K562 (cell line): ENCODE measurements around the gene ADARB2. TPM values are rescaled to one million over a fixed set of nuclear protein-coding genes. Genes with fewer than 3 reads are reported as not detected.

Experiments
- ATAC-seq: fragments of 200-7000 bp; cut with Tn5 transposase; 3 replicates; pipeline ENCODE4 v1.9.1; 2020; ENCODE audit warnings: moderate library complexity
- BruUV-seq: library from RNA; stranded (reverse); fragments of 400-500 nt; replicated peaks from 2 replicates; lab custom pipeline; 2021; lab: Mats Ljungman, UMichigan
- CTCF ChIA-PET: fragments of 300-600 bp; formaldehyde crosslinking; extraction: SDS; loops from one replicate; lab custom pipeline; 2021; ENCODE audit warnings: low intra/inter-chr PET ratio; lab: Yijun Ruan, JAX
- POLR2A ChIA-PET: fragments of 300-600, 350-650 bp; sonication (Branson Sonifier 250); formaldehyde crosslinking; extraction: SDS; loops from one replicate; lab custom pipeline; 2021; ENCODE audit warnings: antibody characterized with exemption, inconsistent platforms; lab: Yijun Ruan, JAX
- DNase-seq, 4 experiments: peaks; one replicate each; pipeline versions ENCODE4 v3.0.0 to v3.0.0-alpha.2; 2011 to 2018; ENCODE audit warnings: low spot score in 3 of 4, mixed read lengths in 3 of 4; ENCODE audit errors: extremely low read depth in 1 of 4
- FAIRE-seq: peaks from 2 replicates; lab custom pipeline; 2011; peaks lifted over from hg19 to GRCh38; lab: Jason Lieb, UNC
- H2AFZ ChIP-seq: 2 replicates; pipeline ENCODE4 v1.6.0; 2011; ENCODE audit warnings: low read depth, low read length, control low read depth, inconsistent platforms
- H3K27ac ChIP-seq: fragments of 200-600 bp; 3 replicates; pipeline ENCODE4 v1.8.0; 2011; ENCODE audit warnings: low read depth, mild to moderate bottlenecking, control low read depth, inconsistent platforms, low read length, moderate library complexity, mixed read lengths; ENCODE audit errors: extremely low read depth
- H3K27me3 ChIP-seq, 2 experiments: fragments of 300-600 bp in 1 of 2; 2 replicates in 1 of 2; 3 replicates in 1 of 2; pipeline versions ENCODE4 v1.6.0 to v1.8.0; 2011; ENCODE audit warnings: inconsistent platforms in 2 of 2, low read length in 2 of 2, mild to moderate bottlenecking in 1 of 2, mixed read lengths in 1 of 2, moderate library complexity in 1 of 2; ENCODE audit not compliant: control insufficient read depth in 2 of 2, insufficient read depth in 2 of 2
- H3K36me3 ChIP-seq: fragments of 300-600 bp; 3 replicates; pipeline ENCODE4 v1.8.0; 2011; ENCODE audit warnings: mild to moderate bottlenecking, low read length, inconsistent platforms; ENCODE audit not compliant: control insufficient read depth, insufficient read depth
- H3K4me1 ChIP-seq, 2 experiments: fragments of 200-600 bp in 1 of 2; replicated peaks in 1 of 2; 2 replicates in 1 of 2; 3 replicates in 1 of 2; pipeline versions ENCODE4 v1.5.1 to v1.8.0; 2011; ENCODE audit warnings: inconsistent platforms in 2 of 2, low read length in 2 of 2, mild to moderate bottlenecking in 1 of 2, mixed read lengths in 1 of 2, moderate library complexity in 1 of 2; ENCODE audit not compliant: control insufficient read depth in 2 of 2, insufficient read depth in 2 of 2
- H3K4me2 ChIP-seq: 2 replicates; pipeline ENCODE4 v1.6.1; 2011; ENCODE audit warnings: low read length, control low read depth, inconsistent platforms, mixed read lengths; ENCODE audit not compliant: insufficient read depth
- H3K4me3 ChIP-seq: fragments of 200-600 bp; sonication (generic), shearing (Covaris generic); 2 replicates; pipeline ENCODE4 v1.5.1; 2016; ENCODE audit warnings: control low read depth, inconsistent platforms
- H3K79me2 ChIP-seq: fragments of 200-600 bp; 3 replicates; pipeline ENCODE4 v1.8.0; 2011; ENCODE audit warnings: low read length, inconsistent platforms; ENCODE audit not compliant: control insufficient read depth, insufficient read depth
- H3K9ac ChIP-seq, 2 experiments: 2 replicates each; pipeline versions ENCODE4 v1.6.0 to v1.6.1; 2011; ENCODE audit warnings: low read depth in 2 of 2, low read length in 2 of 2, control low read depth in 1 of 2, inconsistent platforms in 1 of 2, mild to moderate bottlenecking in 1 of 2, mixed read lengths in 1 of 2; ENCODE audit not compliant: insufficient read depth in 1 of 2
- H3K9me1 ChIP-seq: one replicate; pipeline ENCODE4 v1.6.0; 2011; ENCODE audit warnings: inconsistent platforms, mild to moderate bottlenecking, low read length, moderate library complexity; ENCODE audit not compliant: control insufficient read depth, insufficient read depth
- H3K9me3 ChIP-seq: replicated peaks from 2 replicates; pipeline ENCODE4 v1.5.1; 2011; ENCODE audit warnings: low read depth, low read length, inconsistent platforms; ENCODE audit not compliant: control insufficient read depth, insufficient read depth
- H4K20me1 ChIP-seq: replicated peaks from 2 replicates; pipeline ENCODE4 v1.6.1; 2011; ENCODE audit warnings: low read length, inconsistent platforms, mixed read lengths; ENCODE audit not compliant: control insufficient read depth, insufficient read depth
- ATF6 ChIP-seq: sonication (generic); formaldehyde crosslinking; IDR thresholded peaks from 2 replicates; pipeline ENCODE4 v1.4.0; 2020; ENCODE audit warnings: mild to moderate bottlenecking, missing genetic modification reagents
- BRCA1 ChIP-seq, 2 experiments: fragments of 450-650 bp in 1 of 2; sonication (generic) in 1 of 2; formaldehyde crosslinking in 1 of 2; IDR thresholded peaks; 2 replicates each; pipeline versions ENCODE4 v1.5.0 to v1.6.1; 2017 to 2020; ENCODE audit warnings: mild to moderate bottlenecking in 1 of 2, missing genetic modification reagents in 1 of 2
- CCAR2 ChIP-seq: fragments of 200-400 bp; formaldehyde crosslinking; IDR thresholded peaks from 2 replicates; pipeline ENCODE4 v1.6.1; 2017; ENCODE audit warnings: mild to moderate bottlenecking, low read depth, low read length
- ESRRA ChIP-seq: fragments of 450-650 bp; IDR thresholded peaks from 2 replicates; pipeline ENCODE4 v1.6.1; 2014; ENCODE audit warnings: low read depth, mild to moderate bottlenecking, moderate library complexity, borderline replicate concordance
- GATA2 ChIP-seq: sonication (generic); formaldehyde crosslinking; IDR thresholded peaks from 2 replicates; pipeline ENCODE4 v1.4.0; 2020; ENCODE audit warnings: mild to moderate bottlenecking, missing genetic modification reagents
- MCM3 ChIP-seq: fragments of 450-650 bp; IDR thresholded peaks from 2 replicates; pipeline ENCODE4 v1.6.1; 2016
- MNT ChIP-seq, 2 experiments: fragments of 450-650 bp; conservative IDR thresholded peaks; 2 replicates each; pipeline ENCODE4 v1.6.1; 2017; ENCODE audit warnings: mild to moderate bottlenecking in 2 of 2, moderate library complexity in 2 of 2
- NCOA4 ChIP-seq: fragments of 450-650 bp; IDR thresholded peaks from 2 replicates; pipeline ENCODE4 v1.6.1; 2018; ENCODE audit warnings: mild to moderate bottlenecking; ENCODE audit not compliant: partially characterized antibody
- NRF1 ChIP-seq, 2 experiments: fragments of 450-650 bp; IDR thresholded peaks in 1 of 2; conservative IDR thresholded peaks in 1 of 2; 2 replicates each; pipeline ENCODE4 v1.6.1; 2014; ENCODE audit warnings: mild to moderate bottlenecking in 2 of 2
- ZBED1 ChIP-seq: IDR thresholded peaks from 2 replicates; pipeline ENCODE4 v1.6.1; 2014
- ZNF232 ChIP-seq: sonication (generic); formaldehyde crosslinking; IDR thresholded peaks from 2 replicates; pipeline ENCODE4 v1.8.0; 2022; ENCODE audit warnings: mild to moderate bottlenecking, missing genetic modification reagents
- ZNF589 ChIP-seq: fragments of 200-800 bp; sonication (Bioruptor generic); IDR thresholded peaks from 2 replicates; pipeline ENCODE4 v1.6.1; 2016; ENCODE audit warnings: low read depth, missing genetic modification characterization, missing compliant biosample characterization
- ZNF780A ChIP-seq: fragments of 250-450 bp; sonication (Bioruptor Pico); IDR thresholded peaks from 2 replicates; pipeline ENCODE4 v1.5.0; 2021; ENCODE audit warnings: mild to moderate bottlenecking
- WGBS: fragments of 100-300 bp; shearing (Covaris generic); methylation state at CpG from one replicate; pipeline ENCODE4 v1.1.6; 2016; ENCODE audit warnings: low coverage, mixed read lengths; ENCODE audit not compliant: insufficient coverage; ENCODE audit errors: missing lambda C conversion rate; 5-methylcytosine and 5-hydroxymethylcytosine counted together
- in situ Hi-C: fragments of 300-500 bp; cut with MboI; formaldehyde crosslinking; loops from 4 replicates; pipeline ENCODE4 v1.15.0; 2018; ENCODE audit warnings: inconsistent platforms, mixed read lengths
- intact Hi-C: fragments of 100-400 bp; cut with micrococcal nuclease; formaldehyde crosslinking; loops from 2 replicates; pipeline ENCODE4 v1.14.2; 2022
- polyA plus RNA-seq, 8 experiments: library from polyadenylated mRNA; depleted of rRNA in 4 of 8; stranded (reverse) in 5 of 8; unstranded in 3 of 8; fragments of >200 nt; fragmentation: Nextera tagmentation in 2 of 8; fragmentation: Illumina TruSeq in 1 of 8; extraction: Ambion mirVana in 2 of 8; extraction: Trizol in 1 of 8; gene quantifications; 2 replicates each; pipeline versions ENCODE4 v1.2.1 to v1.2.3, GENCODE V29; 2011 to 2014; ENCODE audit warnings: inconsistent platforms in 1 of 8, missing spikeins in 1 of 8
- total RNA-seq, 7 experiments: library from RNA; depleted of rRNA in 6 of 7; stranded (reverse); fragments of >200 nt in 6 of 7; fragmentation: Illumina TruSeq in 2 of 7; extraction: Trizol in 2 of 7; gene quantifications; 2 replicates each; pipeline versions ENCODE4 v1.2.1 to v1.2.3, GENCODE V29; 2011 to 2021; ENCODE audit warnings: low replicate concordance in 1 of 7
- TF ChIP-seq, protein P1 (sequence below): fragments of 250-450 bp; sonication (Bioruptor Pico); IDR thresholded peaks from 2 replicates; pipeline ENCODE4 v1.5.0; 2021
- TF ChIP-seq, protein P2 (sequence below): fragments of 250-450 bp; sonication (Bioruptor Pico); IDR thresholded peaks from 2 replicates; pipeline ENCODE4 v1.8.0; 2022; ENCODE audit warnings: moderate library complexity, mild to moderate bottlenecking, inconsistent platforms
- TF ChIP-seq, protein P3 (sequence below): sonication (generic); formaldehyde crosslinking; IDR thresholded peaks from 2 replicates; pipeline ENCODE4 v1.8.0; 2022; ENCODE audit warnings: mild to moderate bottlenecking, missing genetic modification reagents

The ADARB2 gene
- total and polyA plus RNA-seq, 9 of the 15 experiments (the other 6 are each of a cell fraction or from before 2014, with no cell fraction given): not detected

GRCh38 chr10:1451362-1451888 is 285.9 kb downstream of the ADARB2 start:
- H3K27ac ChIP-seq: no peak overlapping the region
- no peaks in the 10 kb centered on the region for H3K9me3 ChIP-seq
- no TSS peak for BruUV-seq
- CTCF ChIA-PET: no interaction called here
- POLR2A ChIA-PET: no interaction called here
- TF ChIP-seq ATF6 (no peak), GATA2 (CRISPR knock-in tag) (no peak), MCM3 (no peak), ZBED1 (no peak), NCOA4 (no peak), ZNF232 (no peak), ZNF589 (CRISPR knock-in tag) (no peak), ESRRA (no peak), MNT (conservative IDR thresholded peaks at IDR 0.05) (no peak), CCAR2 (no peak), NRF1 (conservative IDR thresholded peaks at IDR 0.05 in 1 of 2, IDR thresholded peaks at IDR 0.05 in 1 of 2) (no peak), ZNF780A (no peak), BRCA1 (IDR thresholded peaks at IDR 0.05) (no peak), BRCA1 (CRISPR knock-in tag; IDR thresholded peaks at IDR 0.05) (no peak)
- TF ChIP-seq, protein P1, sequence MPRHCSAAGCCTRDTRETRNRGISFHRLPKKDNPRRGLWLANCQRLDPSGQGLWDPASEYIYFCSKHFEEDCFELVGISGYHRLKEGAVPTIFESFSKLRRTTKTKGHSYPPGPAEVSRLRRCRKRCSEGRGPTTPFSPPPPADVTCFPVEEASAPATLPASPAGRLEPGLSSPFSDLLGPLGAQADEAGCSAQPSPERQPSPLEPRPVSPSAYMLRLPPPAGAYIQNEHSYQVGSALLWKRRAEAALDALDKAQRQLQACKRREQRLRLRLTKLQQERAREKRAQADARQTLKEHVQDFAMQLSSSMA (CRISPR knock-in tag): no peak
- TF ChIP-seq, protein P2, sequence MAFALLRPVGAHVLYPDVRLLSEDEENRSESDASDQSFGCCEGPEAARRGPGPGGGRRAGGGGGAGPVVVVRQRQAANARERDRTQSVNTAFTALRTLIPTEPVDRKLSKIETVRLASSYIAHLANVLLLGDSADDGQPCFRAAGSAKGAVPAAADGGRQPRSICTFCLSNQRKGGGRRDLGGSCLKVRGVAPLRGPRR (CRISPR knock-in tag): no peak
- TF ChIP-seq, protein P3, sequence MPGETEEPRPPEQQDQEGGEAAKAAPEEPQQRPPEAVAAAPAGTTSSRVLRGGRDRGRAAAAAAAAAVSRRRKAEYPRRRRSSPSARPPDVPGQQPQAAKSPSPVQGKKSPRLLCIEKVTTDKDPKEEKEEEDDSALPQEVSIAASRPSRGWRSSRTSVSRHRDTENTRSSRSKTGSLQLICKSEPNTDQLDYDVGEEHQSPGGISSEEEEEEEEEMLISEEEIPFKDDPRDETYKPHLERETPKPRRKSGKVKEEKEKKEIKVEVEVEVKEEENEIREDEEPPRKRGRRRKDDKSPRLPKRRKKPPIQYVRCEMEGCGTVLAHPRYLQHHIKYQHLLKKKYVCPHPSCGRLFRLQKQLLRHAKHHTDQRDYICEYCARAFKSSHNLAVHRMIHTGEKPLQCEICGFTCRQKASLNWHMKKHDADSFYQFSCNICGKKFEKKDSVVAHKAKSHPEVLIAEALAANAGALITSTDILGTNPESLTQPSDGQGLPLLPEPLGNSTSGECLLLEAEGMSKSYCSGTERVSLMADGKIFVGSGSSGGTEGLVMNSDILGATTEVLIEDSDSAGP (CRISPR knock-in tag): no peak
- DNase-seq (no peak), ATAC-seq (no peak), FAIRE-seq (no peak)
- H3K4me1 ChIP-seq: no peaks in the 10 kb centered on the region
- H3K36me3 ChIP-seq: no peaks in the 10 kb centered on the region
- H3K4me2 ChIP-seq: no peak overlapping the region
- no peaks in the 10 kb centered on the region for H3K9me1 ChIP-seq
- H4K20me1 ChIP-seq: no peaks in the 10 kb centered on the region; the same call in 1 of the 2 replicates
- H3K79me2 ChIP-seq: no peaks in the 10 kb centered on the region
- H2AFZ ChIP-seq: no peak overlapping the region
- H3K9ac ChIP-seq: no peak overlapping the region
- peaks cover 3 to 15% of the 10 kb centered on the region in 2 experiments; a peak in 2 of 5 replicates for H3K27me3 ChIP-seq
- intact Hi-C loops (no loop called here), in situ Hi-C loops (no loop called here)
- 0% methylated on average over 4 of the region's 4 CpGs for WGBS
- no peak overlapping the region for H3K4me3 ChIP-seq
